ENCODE data around the gene ZNF780B.

- TF ChIP-seq, protein P1, sequence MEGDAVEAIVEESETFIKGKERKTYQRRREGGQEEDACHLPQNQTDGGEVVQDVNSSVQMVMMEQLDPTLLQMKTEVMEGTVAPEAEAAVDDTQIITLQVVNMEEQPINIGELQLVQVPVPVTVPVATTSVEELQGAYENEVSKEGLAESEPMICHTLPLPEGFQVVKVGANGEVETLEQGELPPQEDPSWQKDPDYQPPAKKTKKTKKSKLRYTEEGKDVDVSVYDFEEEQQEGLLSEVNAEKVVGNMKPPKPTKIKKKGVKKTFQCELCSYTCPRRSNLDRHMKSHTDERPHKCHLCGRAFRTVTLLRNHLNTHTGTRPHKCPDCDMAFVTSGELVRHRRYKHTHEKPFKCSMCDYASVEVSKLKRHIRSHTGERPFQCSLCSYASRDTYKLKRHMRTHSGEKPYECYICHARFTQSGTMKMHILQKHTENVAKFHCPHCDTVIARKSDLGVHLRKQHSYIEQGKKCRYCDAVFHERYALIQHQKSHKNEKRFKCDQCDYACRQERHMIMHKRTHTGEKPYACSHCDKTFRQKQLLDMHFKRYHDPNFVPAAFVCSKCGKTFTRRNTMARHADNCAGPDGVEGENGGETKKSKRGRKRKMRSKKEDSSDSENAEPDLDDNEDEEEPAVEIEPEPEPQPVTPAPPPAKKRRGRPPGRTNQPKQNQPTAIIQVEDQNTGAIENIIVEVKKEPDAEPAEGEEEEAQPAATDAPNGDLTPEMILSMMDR (IDR thresholded peaks at IDR 0.05; ENCODE audit: poor library complexity, severe bottlenecking), result no peak
- no peak for TF ChIP-seq TAF1 (IDR thresholded peaks at IDR 0.05; ENCODE audit: low read depth)
- no peak for TF ChIP-seq RAD21 (conservative IDR thresholded peaks at IDR 0.05)
- TF ChIP-seq EZH2 (IDR thresholded peaks at IDR 0.05; ENCODE audit: borderline replicate concordance, insufficient read depth, low read length, poor library complexity, severe bottlenecking), result no peak
- no peak for TF ChIP-seq POLR2AphosphoS5 (IDR thresholded peaks at IDR 0.05)
- no peak for TF ChIP-seq EP300 (conservative IDR thresholded peaks at IDR 0.05; ENCODE audit: poor library complexity, severe bottlenecking)
- no peak for TF ChIP-seq SMC3 (conservative IDR thresholded peaks at IDR 0.05; ENCODE audit: poor library complexity)
- no peak for TF ChIP-seq REST (IDR thresholded peaks at IDR 0.05; ENCODE audit: borderline replicate concordance)
These were observed 57.5 kb downstream of the ZNF780B start for GRCh38 chr19:39998501-39998900.
